Left ventricle myocardium inferior (tissue), 1 donor: ENCODE results near the gene CSDE1. TPM values are rescaled to one million over a fixed set of nuclear protein-coding genes. Genes with fewer than 3 reads are reported as not detected.

Experiments used
- DNase-seq: peaks from one replicate; pipeline ENCODE4 v3.0.0-alpha.2; 2020
- H3K27ac ChIP-seq: fragments of 200-600 bp; replicated peaks from 2 replicates; pipeline ENCODE4 v1.8.0; 2021
- H3K27me3 ChIP-seq: fragments of 200-600 bp; 2 replicates; pipeline ENCODE4 v1.8.0; 2021; ENCODE audit warnings: low read depth
- H3K36me3 ChIP-seq: fragments of 200-600 bp; 2 replicates; pipeline ENCODE4 v1.8.0; 2021
- H3K4me1 ChIP-seq: fragments of 200-600 bp; 2 replicates; pipeline ENCODE4 v1.8.0; 2021
- H3K4me3 ChIP-seq: fragments of 200-600 bp; 2 replicates; pipeline ENCODE4 v1.8.0; 2021; ENCODE audit warnings: mild to moderate bottlenecking, moderate library complexity
- H3K9me3 ChIP-seq: fragments of 200-600 bp; replicated peaks from 2 replicates; pipeline ENCODE4 v1.8.0; 2021
- intact Hi-C: fragments of 100-400 bp; cut with micrococcal nuclease; formaldehyde crosslinking; loops from one replicate; pipeline ENCODE4 v1.11.0; 2022
- total RNA-seq: library from RNA; stranded (reverse); fragmentation: NEBNext Ultra II Directional; extraction: Animal tissue kit (Norgen Biotek cat#: 25700); gene quantifications from one replicate; pipeline ENCODE4 v1.2.1, GENCODE V29; 2021
- TF ChIP-seq, protein P1 (sequence below): fragments of 200-600 bp; IDR thresholded peaks from 2 replicates; pipeline ENCODE4 v1.8.0; 2021; ENCODE audit warnings: antibody characterized with exemption, mild to moderate bottlenecking, borderline replicate concordance
- donor health status: DM: no; HTN: yes; CAD: no; lungs with severe emphysema.

CSDE1 gene
- total RNA-seq, 1 donor from 2014 or later: 910 TPM

- H3K4me3 ChIP-seq: no peak overlapping the region
- no peak for DNase-seq
- TF ChIP-seq, protein P1, sequence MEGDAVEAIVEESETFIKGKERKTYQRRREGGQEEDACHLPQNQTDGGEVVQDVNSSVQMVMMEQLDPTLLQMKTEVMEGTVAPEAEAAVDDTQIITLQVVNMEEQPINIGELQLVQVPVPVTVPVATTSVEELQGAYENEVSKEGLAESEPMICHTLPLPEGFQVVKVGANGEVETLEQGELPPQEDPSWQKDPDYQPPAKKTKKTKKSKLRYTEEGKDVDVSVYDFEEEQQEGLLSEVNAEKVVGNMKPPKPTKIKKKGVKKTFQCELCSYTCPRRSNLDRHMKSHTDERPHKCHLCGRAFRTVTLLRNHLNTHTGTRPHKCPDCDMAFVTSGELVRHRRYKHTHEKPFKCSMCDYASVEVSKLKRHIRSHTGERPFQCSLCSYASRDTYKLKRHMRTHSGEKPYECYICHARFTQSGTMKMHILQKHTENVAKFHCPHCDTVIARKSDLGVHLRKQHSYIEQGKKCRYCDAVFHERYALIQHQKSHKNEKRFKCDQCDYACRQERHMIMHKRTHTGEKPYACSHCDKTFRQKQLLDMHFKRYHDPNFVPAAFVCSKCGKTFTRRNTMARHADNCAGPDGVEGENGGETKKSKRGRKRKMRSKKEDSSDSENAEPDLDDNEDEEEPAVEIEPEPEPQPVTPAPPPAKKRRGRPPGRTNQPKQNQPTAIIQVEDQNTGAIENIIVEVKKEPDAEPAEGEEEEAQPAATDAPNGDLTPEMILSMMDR: no peak
- no peaks in the 10 kb centered on the region for H3K4me1 ChIP-seq
- intact Hi-C loops: no loop called here
- no peak overlapping the region for H3K27ac ChIP-seq
- peaks cover 40% of the 10 kb centered on the region for H3K27me3 ChIP-seq
- no peaks in the 10 kb centered on the region for H3K36me3 ChIP-seq
- H3K9me3 ChIP-seq: no peaks in the 10 kb centered on the region
These were observed 67.6 kb downstream of the CSDE1 start for GRCh38 chr1:114690148-114690547.

- Histone ChIP-seq H3K36me3 (no peaks in the 10 kb centered on the region), H3K4me1 (no peaks in the 10 kb centered on the region), H3K4me3 (no peak overlapping the region), H3K9me3 (no peaks in the 10 kb centered on the region), H3K27me3 (peaks cover 40% of the 10 kb centered on the region), H3K27ac (no peak overlapping the region)
- TF ChIP-seq, protein P1: no peak
- intact Hi-C loops: no loop called here
- DNase-seq: no peak
These were observed 69.3 kb downstream of the CSDE1 start for GRCh38 chr1:114688526-114688925.

DNA sequence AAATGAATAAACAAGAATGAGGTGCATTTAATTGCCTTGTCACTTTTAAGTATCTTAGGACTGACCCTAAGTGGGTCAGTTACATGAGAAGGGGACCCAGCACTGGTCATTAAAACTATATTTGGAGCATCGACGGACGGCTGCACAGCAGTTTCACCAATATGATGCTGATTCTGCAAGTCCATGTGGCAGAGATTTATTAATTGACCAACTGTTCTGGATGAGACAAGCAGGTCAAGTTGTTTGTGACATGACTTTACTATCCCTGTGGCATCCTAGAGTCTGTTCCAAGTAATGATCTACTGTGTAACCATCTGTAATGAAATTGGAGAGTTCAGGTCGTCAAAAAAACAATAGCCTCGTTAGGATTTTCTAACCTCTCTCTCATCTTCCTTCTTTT, 71.9 kb downstream of the CSDE1 start:
- Histone ChIP-seq H3K9me3 (no peaks in the 10 kb centered on the region), H3K36me3 (no peaks in the 10 kb centered on the region), H3K4me3 (no peak overlapping the region), H3K4me1 (no peaks in the 10 kb centered on the region), H3K27ac (no peak overlapping the region), H3K27me3 (peaks cover 40% of the 10 kb centered on the region)
- TF ChIP-seq, protein P1: no peak
- DNase-seq: no peak
- intact Hi-C loops: no loop called here

DNA sequence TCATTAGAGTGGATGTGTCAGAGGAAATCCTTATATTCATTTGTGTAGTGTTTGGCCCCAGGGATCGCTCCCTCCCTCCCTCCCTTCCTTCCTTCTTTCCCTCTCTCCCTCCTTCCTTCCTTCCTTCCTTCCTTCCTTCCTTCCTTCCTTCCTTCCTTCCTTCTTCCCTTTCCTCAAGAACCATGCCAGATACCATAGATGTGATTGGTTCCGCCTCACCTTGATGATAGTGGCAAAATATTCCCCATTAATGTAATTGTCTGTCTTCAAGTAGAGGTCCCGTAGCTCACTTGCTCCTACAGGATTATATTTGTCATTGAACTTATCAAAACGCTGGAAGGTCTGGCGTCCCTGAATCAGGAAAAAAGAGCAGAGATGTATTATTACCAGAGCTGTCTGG, 80.1 kb downstream of the CSDE1 start:
- no peak overlapping the region for H3K27ac ChIP-seq
- intact Hi-C loops: no loop called here
- TF ChIP-seq, protein P1: no peak
- peaks cover 15% of the 10 kb centered on the region for H3K27me3 ChIP-seq
- no peaks in the 10 kb centered on the region for H3K4me1 ChIP-seq
- no peaks in the 10 kb centered on the region for H3K9me3 ChIP-seq
- H3K4me3 ChIP-seq: no peak overlapping the region
- no peaks in the 10 kb centered on the region for H3K36me3 ChIP-seq
- no peak for DNase-seq

- TF ChIP-seq, protein P1: no peak
- H3K27ac ChIP-seq: no peak overlapping the region
- no peak for DNase-seq
- peaks cover 15% of the 10 kb centered on the region for H3K27me3 ChIP-seq
- intact Hi-C loops: no loop called here
- no peak overlapping the region for H3K4me3 ChIP-seq
- H3K9me3 ChIP-seq: no peaks in the 10 kb centered on the region
- no peaks in the 10 kb centered on the region for H3K4me1 ChIP-seq
- H3K36me3 ChIP-seq: no peaks in the 10 kb centered on the region
These were observed 81.7 kb downstream of the CSDE1 start for GRCh38 chr1:114676115-114676514.

- H3K4me1 ChIP-seq: peaks cover 15% of the 10 kb centered on the region
- H3K9me3 ChIP-seq: no peaks in the 10 kb centered on the region
- no peak for DNase-seq
- H3K27ac ChIP-seq: no peak overlapping the region
- TF ChIP-seq, protein P1: no peak
- intact Hi-C loops: no loop called here
- peaks cover 7% of the 10 kb centered on the region for H3K27me3 ChIP-seq
- H3K4me3 ChIP-seq: no peak overlapping the region
- no peaks in the 10 kb centered on the region for H3K36me3 ChIP-seq
These were observed 85.9 kb downstream of the CSDE1 start for GRCh38 chr1:114671939-114672275.
